Gastroesophageal sphincter (tissue), 4 donors: ENCODE measurements around the gene ZSWIM4. TPM values are rescaled to one million over a fixed set of nuclear protein-coding genes. Genes with fewer than 3 reads are reported as not detected.

Experiments used
- ATAC-seq: fragments of 150-250 bp; one replicate; pipeline ENCODE4 v1.9.1; 2016; ENCODE audit warnings: mild to moderate bottlenecking, moderate library complexity
- H3K27ac ChIP-seq, 4 donors: fragments of 200-600 bp; sonication (generic) in 3 of 4; 1 replicate in 3 of 4; 2 replicates in 1 of 4; pipeline ENCODE4 v1.5.1; 2016 to 2019
- H3K27me3 ChIP-seq: fragments of 200-600 bp; sonication (generic); one replicate; pipeline ENCODE4 v1.5.1; 2019
- H3K36me3 ChIP-seq, 2 donors: fragments of 200-600 bp; sonication (generic); one replicate each; pipeline ENCODE4 v1.5.1; 2019; ENCODE audit warnings: control low read depth in 1 of 2
- H3K4me1 ChIP-seq, 3 donors: fragments of 200-600 bp; sonication (generic); 1 replicate in 2 of 3; 2 replicates in 1 of 3; pipeline ENCODE4 v1.5.1; 2016 to 2019; ENCODE audit warnings: control low read depth in 2 of 3
- H3K4me3 ChIP-seq, 2 donors: fragments of 200-600 bp; sonication (generic); one replicate each; pipeline ENCODE4 v1.5.1; 2019; ENCODE audit warnings: mild to moderate bottlenecking in 1 of 2, moderate library complexity in 1 of 2
- H3K9me3 ChIP-seq, 3 donors: fragments of 200-600 bp; sonication (generic); one replicate each; pipeline ENCODE4 v1.5.1; 2017 to 2019; ENCODE audit warnings: control low read depth in 2 of 3
- CTCF ChIP-seq, 4 experiments: fragments of 200-600 bp in 2 of 4; fragments of 450-650 bp in 2 of 4; sonication (generic) in 1 of 4; IDR thresholded peaks; one replicate each; pipeline ENCODE4 v1.5.1; 2017 to 2019; ENCODE audit warnings: antibody characterized with exemption in 4 of 4, mild to moderate bottlenecking in 2 of 4, moderate library complexity in 2 of 4
- EP300 ChIP-seq: sonication (generic); formaldehyde crosslinking; IDR thresholded peaks from one replicate; pipeline ENCODE4 v1.6.1; 2017; ENCODE audit warnings: antibody characterized with exemption, mild to moderate bottlenecking
- POLR2A ChIP-seq, 2 donors: fragments of 450-650 bp; IDR thresholded peaks; one replicate each; pipeline ENCODE4 v1.6.1; 2017; ENCODE audit warnings: antibody characterized with exemption in 2 of 2, mild to moderate bottlenecking in 2 of 2, moderate library complexity in 1 of 2
- POLR2AphosphoS5 ChIP-seq: sonication (generic); formaldehyde crosslinking; IDR thresholded peaks from one replicate; pipeline ENCODE4 v1.6.1; 2017; ENCODE audit warnings: antibody characterized with exemption
- WGBS, 2 donors: methylation state at CpG; one replicate each; pipeline ENCODE4 v1.1.5; 2018; ENCODE audit warnings: low coverage in 1 of 2; 5-methylcytosine and 5-hydroxymethylcytosine counted together
- total RNA-seq, 4 donors: library from RNA; depleted of rRNA; stranded (reverse); fragments of >200 nt; gene quantifications; one replicate each; pipeline ENCODE4 v1.1.0, GENCODE V29; 2016

Gene ZSWIM4
- total RNA-seq, 4 donors from 2014 or later, result 3.9 to 9.2 (median 4.2) TPM

DNA sequence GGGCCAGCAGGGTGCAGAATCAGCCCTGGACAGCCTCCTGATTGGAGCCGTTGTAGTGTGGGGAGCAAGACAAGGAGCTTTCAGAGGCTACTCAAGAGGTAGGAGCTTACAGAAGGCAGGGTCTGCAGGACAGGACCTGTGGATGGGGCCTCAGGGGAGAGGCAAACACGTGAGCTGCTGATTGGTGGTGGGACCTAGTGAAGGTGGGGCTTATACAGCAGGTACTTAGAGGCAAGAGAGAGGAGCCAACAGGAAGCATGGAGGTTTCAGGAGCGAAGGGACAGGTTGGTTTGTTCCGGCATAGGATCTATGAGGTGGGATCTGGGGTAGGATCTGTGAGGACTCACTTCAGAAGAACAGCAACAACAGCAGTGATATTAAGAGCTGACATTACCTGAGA lies 32.4 kb downstream of the ZSWIM4 start:
- H3K27me3 ChIP-seq, result no peaks in the 10 kb centered on the region

GRCh38 chr19:13830114-13830740 lies 35.0 kb downstream of the ZSWIM4 start:
- Histone ChIP-seq H3K9me3 (no peaks in the 10 kb centered on the region), H3K27ac (no peak overlapping the region), H3K27me3 (no peaks in the 10 kb centered on the region), H3K4me1 (peaks cover 0 to 32% (median 20%) of the 10 kb centered on the region in 3 donors), H3K4me3 (no peak overlapping the region), H3K36me3 (peaks cover 0 to 60% of the 10 kb centered on the region in 2 donors)
- TF ChIP-seq POLR2AphosphoS5 (peak; percentile 20), EP300 (no peak)
- WGBS, 2 donors, result 80 to 92% methylated on average over 4 to 19 of the region's 47 CpGs
- ATAC-seq, result no peak

More for the DNA sequence above, 32.4 kb downstream of the ZSWIM4 start:
- Histone ChIP-seq H3K9me3 (no peaks in the 10 kb centered on the region), H3K4me3 (no peak overlapping the region), H3K27ac (no peak overlapping the region), H3K36me3 (peaks cover 0 to 57% of the 10 kb centered on the region in 2 donors), H3K4me1 (peaks cover 0 to 19% (median 0%) of the 10 kb centered on the region in 3 donors)
- no peak for ATAC-seq
- TF ChIP-seq POLR2A (IDR thresholded peaks at IDR 0.05) (no peak), POLR2AphosphoS5 (no peak), EP300 (no peak), CTCF (IDR thresholded peaks at IDR 0.05) (no peak)
- 72 to 93% methylated on average over 2 to 4 of the region's 4 CpGs for WGBS, 2 donors

DNA sequence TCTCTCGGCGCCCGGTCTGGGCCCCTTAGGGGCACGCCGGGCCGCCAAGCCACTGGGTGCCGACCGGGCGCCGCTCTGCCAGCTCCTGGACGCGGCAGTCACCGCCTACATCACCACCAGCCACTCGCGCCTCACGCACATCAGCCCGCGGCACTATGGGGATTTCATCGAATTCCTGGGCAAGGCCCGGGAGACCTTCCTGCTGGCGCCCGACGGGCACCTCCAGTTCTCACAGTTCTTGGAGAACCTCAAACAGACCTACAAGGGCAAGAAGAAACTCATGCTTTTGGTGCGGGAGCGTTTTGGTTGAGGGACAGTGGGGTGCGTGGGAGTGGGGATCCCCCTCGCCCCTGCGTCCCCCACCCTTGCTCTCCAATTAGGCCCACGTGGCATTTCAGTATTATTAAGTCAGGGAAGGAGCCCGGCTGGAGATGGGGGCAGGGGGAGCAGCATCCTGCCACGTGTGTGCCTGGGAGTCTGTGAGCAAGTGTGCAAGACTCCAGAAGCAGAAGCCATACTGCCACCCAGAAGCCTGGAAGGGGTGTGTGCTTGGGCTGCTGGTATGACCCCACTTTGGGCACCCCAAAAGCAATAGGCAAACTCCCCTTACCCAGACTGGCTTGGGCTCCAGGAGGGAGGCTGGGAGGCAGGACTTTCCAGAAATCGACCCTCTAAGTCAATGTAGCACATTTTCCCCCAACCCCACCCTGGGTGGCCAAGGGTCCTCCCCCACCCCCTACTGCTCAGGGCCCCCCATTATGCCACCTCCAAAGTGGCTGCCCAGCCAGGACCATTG lies 35.7 kb downstream of the ZSWIM4 start:
- no peaks in the 10 kb centered on the region for H3K9me3 ChIP-seq
- no peaks in the 10 kb centered on the region for H3K27me3 ChIP-seq
- H3K36me3 ChIP-seq, result peaks cover 0 to 58% of the 10 kb centered on the region in 2 donors
- H3K27ac ChIP-seq, result peak overlapping the region in 3 of 4 donors; percentile 29 to 100 (median 43)
- WGBS, 2 donors, result 63 to 67% methylated on average over 1 to 5 of the region's 32 CpGs
- no peak overlapping the region for H3K4me3 ChIP-seq
- TF ChIP-seq CTCF (IDR thresholded peaks at IDR 0.05) (no peak), EP300 (no peak), POLR2A (IDR thresholded peaks at IDR 0.05) (peak in 1 of 2 donors; percentile 8), POLR2AphosphoS5 (no peak)
- ATAC-seq, result no peak
- peaks cover 0 to 39% (median 27%) of the 10 kb centered on the region in 3 donors for H3K4me1 ChIP-seq

DNA sequence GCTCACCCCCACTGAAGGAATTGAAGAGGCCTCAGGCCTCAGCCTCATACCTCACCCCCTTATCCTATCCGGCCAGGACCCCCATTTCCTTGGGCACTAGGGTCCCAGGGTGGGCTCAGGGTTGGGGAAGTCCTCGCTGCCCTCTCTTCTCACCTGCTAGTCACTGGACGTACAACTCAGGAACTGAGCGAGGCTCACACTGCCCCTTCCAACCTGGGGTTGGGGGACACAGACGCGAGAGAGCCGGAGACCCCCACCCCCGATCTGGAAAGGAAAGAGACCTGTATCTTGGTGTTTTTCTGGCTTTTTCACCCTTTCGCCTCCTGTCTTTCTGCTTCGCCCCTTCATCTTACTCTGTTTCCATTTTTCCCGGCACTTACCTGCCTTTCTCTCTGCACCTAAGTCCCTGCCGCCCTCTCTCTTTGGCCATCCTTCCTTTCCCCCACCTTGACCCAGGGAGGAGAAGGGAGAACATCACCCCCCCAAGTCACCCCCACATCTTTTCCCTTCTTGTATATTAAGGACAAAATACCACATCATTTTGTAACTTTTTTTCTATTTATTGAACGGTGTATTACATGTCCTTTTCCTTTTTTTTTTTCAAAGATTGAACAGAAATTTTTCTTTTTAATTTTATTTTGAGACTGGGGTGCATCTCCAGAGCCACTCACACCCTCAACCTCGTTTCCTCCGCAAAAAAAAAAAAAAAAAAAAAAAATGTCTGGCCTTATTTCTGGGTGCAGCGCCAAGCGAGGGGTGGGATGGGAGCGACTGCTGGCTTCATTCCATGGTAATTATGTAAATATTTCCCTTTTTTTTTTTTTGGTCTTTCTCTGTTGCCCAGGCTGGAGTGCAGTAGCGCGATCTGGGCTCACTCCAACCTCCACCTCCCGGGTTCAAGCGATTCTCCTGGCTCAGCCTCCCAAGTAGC lies 36.6 kb downstream of the ZSWIM4 start:
- no peaks in the 10 kb centered on the region for H3K9me3 ChIP-seq
- ATAC-seq, result no peak
- WGBS, 2 donors, result 57 to 75% methylated on average over 8 to 16 of the region's 22 CpGs
- H3K27me3 ChIP-seq, result no peaks in the 10 kb centered on the region
- TF ChIP-seq POLR2AphosphoS5 (no peak), POLR2A (IDR thresholded peaks at IDR 0.05) (no peak), CTCF (IDR thresholded peaks at IDR 0.05) (no peak), EP300 (no peak)
- H3K4me3 ChIP-seq, result no peak overlapping the region
- peaks cover 0 to 64% of the 10 kb centered on the region in 2 donors for H3K36me3 ChIP-seq
- peaks cover 2 to 48% (median 36%) of the 10 kb centered on the region in 3 donors for H3K4me1 ChIP-seq
- H3K27ac ChIP-seq, result peak overlapping the region in 3 of 4 donors; percentile 100
